ENCODE results near the gene ID4.

ID4 gene

DNA sequence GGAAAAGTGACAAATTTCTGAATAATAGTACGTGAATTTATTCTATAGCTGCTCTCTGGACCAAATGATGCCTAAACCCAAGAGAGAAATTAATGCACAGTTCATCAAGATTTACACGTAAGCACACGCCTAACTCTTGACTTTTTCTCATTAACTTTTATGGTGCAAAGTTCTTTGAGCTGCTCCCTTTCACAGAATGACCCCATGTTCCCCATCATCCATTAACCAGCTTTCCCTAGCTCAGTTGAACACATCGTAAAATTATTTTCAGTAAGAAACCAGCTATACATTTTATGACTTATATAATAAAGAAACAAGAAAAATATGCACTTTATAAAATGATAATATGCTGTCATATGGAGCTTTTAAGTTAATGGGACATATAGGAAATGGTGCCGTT lies 54.3 kb downstream of the ID4 start:
- H3K4me2 ChIP-seq (ENCODE audit: low read length) = no peak overlapping the region
- H4K91ac ChIP-seq (ENCODE audit: low read depth, low read length) = no peak overlapping the region
- DNase-seq = no peak
- H3K9ac ChIP-seq (ENCODE audit: low read length) = no peak overlapping the region
- H3K27me3 ChIP-seq (ENCODE audit: insufficient read depth, low read length) = no peaks in the 10 kb centered on the region
- no peak overlapping the region for H2AK5ac ChIP-seq (ENCODE audit: low read length)
- H2AFZ ChIP-seq (ENCODE audit: insufficient read depth, low read length, poor library complexity) = no peak overlapping the region
- H3K18ac ChIP-seq (ENCODE audit: low read length) = no peak overlapping the region
- no peaks in the 10 kb centered on the region for H3K36me3 ChIP-seq (ENCODE audit: control insufficient read depth in 1 of 2, insufficient read depth in 2 of 2, low read length in 2 of 2)
- H4K8ac ChIP-seq (ENCODE audit: low read depth, low read length) = no peak overlapping the region
- H3K4ac ChIP-seq (ENCODE audit: low read depth, low read length) = no peak overlapping the region
- H4K12ac ChIP-seq (ENCODE audit: low read depth, low read length) = no peak overlapping the region
- H3K14ac ChIP-seq (ENCODE audit: low read length) = no peak overlapping the region
- H3K4me1 ChIP-seq (ENCODE audit: control insufficient read depth in 1 of 2, insufficient read depth in 2 of 2, low read length in 2 of 2) = no peaks in the 10 kb centered on the region
- no CpG with 5 or more reads among the region's 5 CpGs for WGBS (ENCODE audit: extremely low coverage, insufficient coverage, insufficient read length)
- H3K79me1 ChIP-seq (ENCODE audit: low read length) = peaks cover 2% of the 10 kb centered on the region
- no peak overlapping the region for H2BK5ac ChIP-seq (ENCODE audit: low read depth, low read length, poor library complexity)
- H2BK120ac ChIP-seq (ENCODE audit: insufficient read depth, low read length, poor library complexity) = no peak overlapping the region
- no peaks in the 10 kb centered on the region for H3K9me3 ChIP-seq (ENCODE audit: insufficient read depth, low read depth, low read length)
- no peaks in the 10 kb centered on the region for H3K79me2 ChIP-seq (ENCODE audit: control insufficient read depth, insufficient read depth, low read length, poor library complexity)
- no peak overlapping the region for H3K23ac ChIP-seq (ENCODE audit: low read length)
- no peak overlapping the region for H2BK12ac ChIP-seq (ENCODE audit: low read length)
- no peak overlapping the region for H3K27ac ChIP-seq (ENCODE audit: low read depth, low read length)
- H3K4me3 ChIP-seq (ENCODE audit: low read depth, low read length) = no peak overlapping the region
